Spleen (tissue), 11 donors: ENCODE measurements around the gene DPP7. TPM values are rescaled to one million over a fixed set of nuclear protein-coding genes. Genes with fewer than 3 reads are reported as not detected.

ENCODE experiments used
- DNase-seq: peaks from one replicate; pipeline ENCODE4 v3.0.0-alpha.2; 2020
- H3K27ac ChIP-seq, 8 donors: fragments of 200-600 bp; sonication (generic) in 7 of 8; 1 replicate in 4 of 8; 2 replicates in 4 of 8; pipeline versions ENCODE4 v1.5.0 to v1.8.0; 2016 to 2021; ENCODE audit warnings: inconsistent platforms in 4 of 8, mild to moderate bottlenecking in 4 of 8, moderate library complexity in 1 of 8
- H3K27me3 ChIP-seq, 7 donors: fragments of 200-600 bp; sonication (generic) in 6 of 7; replicated peaks in 1 of 7; 1 replicate in 4 of 7; 2 replicates in 3 of 7; pipeline versions ENCODE4 v1.5.0 to v1.8.0; 2016 to 2021; ENCODE audit warnings: inconsistent platforms in 3 of 7, mild to moderate bottlenecking in 1 of 7
- H3K36me3 ChIP-seq, 6 donors: fragments of 200-600 bp; sonication (generic) in 5 of 6; 1 replicate in 4 of 6; 2 replicates in 2 of 6; pipeline versions ENCODE4 v1.5.0 to v1.8.0; 2016 to 2021; ENCODE audit warnings: inconsistent platforms in 2 of 6
- H3K4me1 ChIP-seq, 6 donors: fragments of 200-600 bp; sonication (generic) in 5 of 6; 1 replicate in 3 of 6; 2 replicates in 3 of 6; pipeline versions ENCODE4 v1.5.0 to v1.8.0; 2016 to 2021; ENCODE audit warnings: inconsistent platforms in 3 of 6
- H3K4me3 ChIP-seq, 8 donors: fragments of 200-600 bp; sonication (generic) in 7 of 8; 1 replicate in 4 of 8; 2 replicates in 4 of 8; pipeline versions ENCODE4 v1.5.0 to v1.8.0; 2016 to 2021; ENCODE audit warnings: inconsistent platforms in 4 of 8, mild to moderate bottlenecking in 4 of 8, moderate library complexity in 2 of 8
- H3K9me3 ChIP-seq, 8 donors: fragments of 200-600 bp; sonication (generic) in 7 of 8; 1 replicate in 4 of 8; 2 replicates in 4 of 8; pipeline versions ENCODE4 v1.5.0 to v1.8.0; 2016 to 2021; ENCODE audit warnings: inconsistent platforms in 4 of 8
- CTCF ChIP-seq, 11 experiments: fragments of 200-600 bp in 7 of 11; fragments of 450-650 bp in 4 of 11; sonication (generic) in 4 of 11; IDR thresholded peaks in 8 of 11; conservative IDR thresholded peaks in 3 of 11; 1 replicate in 7 of 11; 2 replicates in 4 of 11; pipeline versions ENCODE4 v1.4.0 to v1.8.0; 2016 to 2021; ENCODE audit warnings: antibody characterized with exemption in 11 of 11, inconsistent platforms in 4 of 11, mild to moderate bottlenecking in 1 of 11
- POLR2A ChIP-seq, 3 donors: fragments of 450-650 bp; IDR thresholded peaks; one replicate each; pipeline ENCODE4 v1.5.1; 2017; ENCODE audit warnings: antibody characterized with exemption in 3 of 3, mild to moderate bottlenecking in 1 of 3
- POLR2AphosphoS5 ChIP-seq, 3 donors: sonication (generic); formaldehyde crosslinking; IDR thresholded peaks; one replicate each; pipeline ENCODE4 v1.5.1; 2017; ENCODE audit warnings: antibody characterized with exemption in 3 of 3
- WGBS, 5 donors: extraction: QIAGEN DNeasy Blood & Tissue Kit in 3 of 5; methylation state at CpG; one replicate each; pipeline versions ENCODE4 v1.1.5 to v1.1.7; 2013 to 2018; 5-methylcytosine and 5-hydroxymethylcytosine counted together
- intact Hi-C: fragments of 100-400 bp; cut with DNase I; formaldehyde crosslinking; loops from one replicate; pipeline ENCODE4 v1.15.0; 2023; ENCODE audit warnings: low total_unique reads
- polyA plus RNA-seq, 3 donors: library from polyadenylated mRNA; stranded (reverse); fragments of 200-250 nt; gene quantifications; one replicate each; pipeline ENCODE4 v1.2.1, GENCODE V29; 2013
- total RNA-seq, 7 donors: library from RNA; depleted of rRNA in 3 of 7; stranded (reverse); fragments of >200 nt in 3 of 7; fragmentation: NEBNext Ultra II Directional in 4 of 7; extraction: Animal tissue kit (Norgen Biotek cat#: 25700) in 4 of 7; gene quantifications; one replicate each; pipeline versions ENCODE4 v1.1.0 to v1.2.1, GENCODE V29; 2016 to 2021
- donor health status: healthy with polysubstance abuse.
- donor health status: DM: no; HTN: no; CAD: no; lungs with moderate emphysema.
- donor health status: DM: no; HTN: no; CAD: no.
- donor health status: Bipolar disorder and iron deficiency.
- donor health status: healthy.
- donor health status: DM: no; HTN: no; CAD: no.
- donor health status: DM: yes; HTN: yes; CAD: no.

Gene DPP7
- total and polyA plus RNA-seq, 10 donors: 105 to 536 (median 214) TPM

DNA sequence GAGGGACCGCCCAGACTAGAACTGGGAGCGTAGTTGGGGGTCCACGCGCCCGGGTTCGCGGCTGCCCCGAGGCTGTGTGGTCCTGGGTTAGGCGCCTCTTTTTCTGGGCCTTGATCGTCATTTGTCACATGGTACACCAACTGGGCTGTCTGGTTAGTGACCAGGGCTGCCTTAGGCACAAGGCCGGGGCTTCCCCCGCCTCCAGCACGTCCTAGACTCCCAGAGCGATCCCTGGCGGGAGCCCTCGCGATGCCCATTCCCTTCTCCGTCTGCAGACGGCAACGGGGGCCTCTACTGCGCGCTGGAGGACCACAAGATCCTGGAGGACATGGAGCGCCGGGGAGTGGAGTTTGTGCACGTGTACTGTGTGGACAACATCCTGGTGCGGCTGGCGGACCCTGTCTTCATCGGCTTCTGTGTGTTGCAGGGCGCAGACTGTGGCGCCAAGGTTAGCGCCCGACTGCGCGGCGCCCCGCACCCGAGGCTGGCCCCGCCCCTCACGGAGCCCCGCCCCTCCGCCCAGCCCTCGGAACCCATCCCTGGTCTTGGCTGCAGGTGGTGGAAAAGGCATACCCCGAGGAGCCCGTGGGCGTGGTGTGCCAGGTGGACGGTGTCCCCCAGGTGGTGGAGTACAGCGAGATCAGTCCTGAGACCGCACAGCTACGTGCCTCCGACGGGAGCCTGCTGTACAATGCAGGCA, 35.7 kb downstream of the DPP7 start:
- H3K27ac ChIP-seq: no peak overlapping the region
- WGBS, 5 donors: 80 to 87% (median 85%) methylated on average over 24 to 51 of the region's 51 CpGs
- no peak for DNase-seq
- H3K27me3 ChIP-seq: peaks cover 0 to 8% (median 0%) of the 10 kb centered on the region in 7 donors
- intact Hi-C loops: no loop called here
- TF ChIP-seq CTCF (IDR thresholded peaks at IDR 0.05 in 8 of 11, conservative IDR thresholded peaks at IDR 0.05 in 3 of 11) (no peak), POLR2AphosphoS5 (IDR thresholded peaks at IDR 0.05) (no peak), POLR2A (IDR thresholded peaks at IDR 0.05) (no peak)
- peak overlapping the region in 7 of 8 donors; percentile 55 to 94 (median 68) for H3K4me3 ChIP-seq
- peaks cover 0 to 57% (median 44%) of the 10 kb centered on the region in 6 donors for H3K36me3 ChIP-seq
- peaks cover 9 to 71% (median 27%) of the 10 kb centered on the region in 6 donors for H3K4me1 ChIP-seq
- H3K9me3 ChIP-seq: no peaks in the 10 kb centered on the region

- no peaks in the 10 kb centered on the region for H3K9me3 ChIP-seq
- peaks cover 0 to 48% (median 38%) of the 10 kb centered on the region in 6 donors for H3K36me3 ChIP-seq
- peaks cover 0 to 8% (median 0%) of the 10 kb centered on the region in 7 donors for H3K27me3 ChIP-seq
- TF ChIP-seq POLR2AphosphoS5 (IDR thresholded peaks at IDR 0.05) (peak; percentile 44 to 59 (median 54)), POLR2A (IDR thresholded peaks at IDR 0.05) (no peak), CTCF (IDR thresholded peaks at IDR 0.05 in 8 of 11, conservative IDR thresholded peaks at IDR 0.05 in 3 of 11) (no peak)
- 0 to 31% (median 21%) methylated on average over 7 to 76 of the region's 76 CpGs for WGBS, 5 donors
- peak overlapping the region in 7 of 8 donors; percentile 67 to 91 (median 77) for H3K27ac ChIP-seq
- peak; percentile 92 for DNase-seq
- H3K4me1 ChIP-seq: peaks cover 9 to 71% (median 26%) of the 10 kb centered on the region in 6 donors
- peak overlapping the region; percentile 55 to 94 (median 68) for H3K4me3 ChIP-seq
- intact Hi-C loops: no loop called here
These were observed 36.5 kb downstream of the DPP7 start for GRCh38 chr9:137077758-137078693.

GRCh38 chr9:137077010-137077747, 37.4 kb downstream of the DPP7 start, which contains the start of gene UAP1L1:
Gene UAP1L1 (plus strand): TSS chr9:137077517. CDS start chr9:137077533, 16 bp downstream.
- TF ChIP-seq CTCF (IDR thresholded peaks at IDR 0.05 in 8 of 11, conservative IDR thresholded peaks at IDR 0.05 in 3 of 11): no peak
- no peak for TF ChIP-seq POLR2A (IDR thresholded peaks at IDR 0.05)
- peak; percentile 82 to 86 (median 82) for TF ChIP-seq POLR2AphosphoS5 (IDR thresholded peaks at IDR 0.05)
- WGBS, 5 donors: 1 to 3% (median 3%) methylated on average over 25 to 87 of the region's 87 CpGs
- DNase-seq: peak; percentile 93
- Histone ChIP-seq H3K4me1 (peaks cover 9 to 77% (median 26%) of the 10 kb centered on the region in 6 donors), H3K9me3 (no peaks in the 10 kb centered on the region), H3K4me3 (peak within 1 kb of the TSS; percentile 55 to 94 (median 68)), H3K36me3 (peaks cover 0 to 40% (median 31%) of the 10 kb centered on the region in 6 donors), H3K27ac (peak within 1 kb of the TSS; percentile 48 to 91 (median 76)), H3K27me3 (peaks cover 0 to 8% (median 0%) of the 10 kb centered on the region in 7 donors)
- intact Hi-C loops: no loop called here
